ENCODE results near the gene OR6B2. TPM values are rescaled to one million over a fixed set of nuclear protein-coding genes. Genes with fewer than 3 reads are reported as not detected.

The OR6B2 gene
- total and polyA plus RNA-seq, 2 of the 4 experiments (the other 2 are of a cell fraction), result not detected

DNA sequence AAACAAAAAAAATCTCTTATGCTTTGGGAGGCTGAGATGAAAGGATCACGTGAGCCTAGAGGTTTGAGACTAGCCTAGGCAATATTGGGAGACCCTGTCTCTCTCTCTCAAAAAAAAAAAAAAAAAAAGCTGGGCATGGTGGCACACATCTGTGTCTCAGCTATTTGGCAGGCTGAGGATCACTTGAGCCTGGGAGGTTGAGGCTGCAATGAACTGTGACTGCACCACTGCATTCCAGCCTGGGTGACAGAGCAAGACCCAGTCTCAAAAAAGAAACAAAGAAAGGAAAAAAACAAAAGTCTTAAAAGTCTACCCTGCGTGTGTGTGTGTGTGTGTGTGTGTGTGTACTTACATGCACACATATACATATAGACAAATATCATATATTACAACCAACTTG, 48.4 kb upstream of the OR6B2 start:
- no peak overlapping the region for H3K27ac ChIP-seq (ENCODE audit: insufficient read depth, low read length)
- TF ChIP-seq SMC3 (IDR thresholded peaks at IDR 0.05; ENCODE audit: low read depth, low read length), result no peak
- no peak for TF ChIP-seq RAD21 (IDR thresholded peaks at IDR 0.05; ENCODE audit: low read length)
- no peak for TF ChIP-seq RFX5 (IDR thresholded peaks at IDR 0.05; ENCODE audit: low read depth, low read length)
- no peak for TF ChIP-seq FOS (IDR thresholded peaks at IDR 0.05; ENCODE audit: low read depth, low read length)
- no peak for TF ChIP-seq MXI1 (IDR thresholded peaks at IDR 0.05; ENCODE audit: borderline replicate concordance, low read depth, low read length)
- TF ChIP-seq RCOR1 (IDR thresholded peaks at IDR 0.05; ENCODE audit: insufficient replicate concordance, low read length), result no peak
- TF ChIP-seq BHLHE40 (IDR thresholded peaks at IDR 0.05; ENCODE audit: low read depth, low read length), result no peak
- TF ChIP-seq CTCF (conservative IDR thresholded peaks at IDR 0.05; ENCODE audit: low read depth, low read length), result no peak
- no peak for TF ChIP-seq NFE2L2 (IDR thresholded peaks at IDR 0.05; ENCODE audit: low read depth, low read length)
- TF ChIP-seq MAZ (IDR thresholded peaks at IDR 0.05; ENCODE audit: borderline replicate concordance, low read depth, low read length), result no peak
- TF ChIP-seq CHD1 (IDR thresholded peaks at IDR 0.05; ENCODE audit: low read depth, low read length), result no peak
- no peak for TF ChIP-seq MAFK (IDR thresholded peaks at IDR 0.05; ENCODE audit: low read depth, low read length)
- no peak for TF ChIP-seq CEBPB (IDR thresholded peaks at IDR 0.05; ENCODE audit: low read depth, low read length)
- no peak for TF ChIP-seq ELK1 (IDR thresholded peaks at IDR 0.05; ENCODE audit: borderline replicate concordance, low read depth, low read length)
- TF ChIP-seq USF2 (IDR thresholded peaks at IDR 0.05; ENCODE audit: low read depth, low read length), result no peak
- no peak for TF ChIP-seq POLR2A (IDR thresholded peaks at IDR 0.05; ENCODE audit: low read depth, low read length)
- no peak overlapping the region for H3K14ac ChIP-seq (replicated peaks; ENCODE audit: low read depth, low read length)
- no peak overlapping the region for H2BK20ac ChIP-seq (ENCODE audit: low read depth, low read length)
- DNase-seq (no peak), ATAC-seq (ENCODE audit: low read depth) (no peak)
- H3K23ac ChIP-seq (ENCODE audit: low read depth, low read length), result no peak overlapping the region
- BruUV-seq (replicated peaks), result no TSS peak
- no peak overlapping the region for H3K4me2 ChIP-seq (ENCODE audit: low read depth, low read length)
- H4K91ac ChIP-seq (ENCODE audit: insufficient read depth, low read depth, low read length), result no peak overlapping the region
- no peak overlapping the region for H2BK120ac ChIP-seq (ENCODE audit: low read depth, low read length)
- H2AFZ ChIP-seq (replicated peaks; ENCODE audit: low read length, poor library complexity), result no peak overlapping the region
- H3K4ac ChIP-seq (ENCODE audit: low read depth, low read length), result no peak overlapping the region
- peaks cover 5% of the 10 kb centered on the region; the same call in 1 of the 2 replicates for H3K9me3 ChIP-seq (ENCODE audit: control insufficient read depth, insufficient read depth, low read length)
- in situ Hi-C loops (cut with MboI; ENCODE audit: low sequenced_read_pairs) (no loop called here), dilution Hi-C loops (cut with HindIII; ENCODE audit: low sequenced_read_pairs, unreplicated experiment) (no loop called here), intact Hi-C loops (cut with micrococcal nuclease) (no loop called here)
- H2BK5ac ChIP-seq (ENCODE audit: low read depth, low read length, poor library complexity, severe bottlenecking), result no peak overlapping the region
- no peak overlapping the region for H4K8ac ChIP-seq (ENCODE audit: low read depth in 2 of 2, low read length in 2 of 2)
- H3K4me3 ChIP-seq (ENCODE audit: insufficient read depth, low read depth, low read length), result no peak overlapping the region
- no peaks in the 10 kb centered on the region for H3K27me3 ChIP-seq (ENCODE audit: control insufficient read depth, insufficient read depth, low read length)
- H2BK15ac ChIP-seq (ENCODE audit: low read depth, low read length), result no peak overlapping the region
- H3K4me1 ChIP-seq (ENCODE audit: control insufficient read depth, insufficient read depth, low read length), result no peaks in the 10 kb centered on the region
- no peaks in the 10 kb centered on the region for H4K20me1 ChIP-seq (ENCODE audit: insufficient read depth, low read length)
- no peaks in the 10 kb centered on the region for H3K36me3 ChIP-seq (ENCODE audit: control insufficient read depth, insufficient read depth, low read length)
- H4K5ac ChIP-seq (ENCODE audit: low read depth, low read length), result no peak overlapping the region
- H3K18ac ChIP-seq (ENCODE audit: low read depth, low read length), result no peak overlapping the region
- no CpG with 5 or more reads among the region's 2 CpGs for WGBS, 2 experiments (ENCODE audit: extremely low coverage in 2 of 2, insufficient read length in 1 of 2)
- H3K79me1 ChIP-seq (ENCODE audit: low read depth in 1 of 2, low read length in 2 of 2), result no peaks in the 10 kb centered on the region
- ChIA-PET CTCF (no interaction called here), POLR2A (ENCODE audit: unreplicated experiment) (no interaction called here)
- no peak overlapping the region for H3K56ac ChIP-seq (ENCODE audit: extremely low read depth, insufficient read depth, low read length)
- no peak overlapping the region for H2AK9ac ChIP-seq (replicated peaks; ENCODE audit: low read depth, low read length, poor library complexity)
- no peak overlapping the region for H2AK5ac ChIP-seq (ENCODE audit: low read depth, low read length)
- H3K9me1 ChIP-seq (ENCODE audit: insufficient read depth, low read length), result no peaks in the 10 kb centered on the region
- no peak overlapping the region for H3K9ac ChIP-seq (ENCODE audit: low read depth, low read length)
